SKM-1 treated with dmso at 0.1 percent for 144 hours (cell line): ENCODE data around the gene MMP24OS.

Experiments
- DNase-seq: peaks from one replicate; lab custom pipeline; 2025; ENCODE audit not compliant: unreplicated experiment; lab: John Stamatoyannopoulos, UW

Gene MMP24OS

DNA sequence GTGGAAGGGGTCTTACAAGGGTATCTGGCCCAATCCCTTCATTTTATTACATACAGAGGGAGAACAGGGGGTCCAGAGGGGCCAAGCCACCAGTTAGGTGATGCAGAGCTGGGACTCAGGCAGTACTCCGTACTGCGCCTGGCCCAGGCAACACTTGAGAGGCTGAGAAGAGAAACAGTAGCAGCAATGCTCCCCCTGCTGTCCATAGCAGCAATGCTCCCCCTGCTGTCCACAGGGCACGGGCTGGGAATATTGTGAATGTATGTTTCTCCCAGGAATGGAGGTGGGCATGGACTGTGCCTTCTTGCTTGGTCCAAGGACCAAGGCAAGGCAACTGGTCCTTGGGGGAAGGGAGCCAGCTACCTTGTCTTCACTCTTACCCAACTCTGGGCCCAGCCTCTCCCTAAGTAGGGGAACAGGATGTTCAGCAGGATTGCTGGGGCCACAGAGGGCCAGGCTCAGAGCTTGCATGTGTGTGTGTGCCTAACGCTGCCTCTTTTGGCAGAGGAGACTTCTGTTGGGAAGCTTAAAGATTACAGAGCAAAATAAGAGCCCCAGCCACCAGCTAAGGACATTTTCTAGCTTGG is 29.1 kb upstream of the MMP24OS start:
- DNase-seq: peak; percentile 54

DNA sequence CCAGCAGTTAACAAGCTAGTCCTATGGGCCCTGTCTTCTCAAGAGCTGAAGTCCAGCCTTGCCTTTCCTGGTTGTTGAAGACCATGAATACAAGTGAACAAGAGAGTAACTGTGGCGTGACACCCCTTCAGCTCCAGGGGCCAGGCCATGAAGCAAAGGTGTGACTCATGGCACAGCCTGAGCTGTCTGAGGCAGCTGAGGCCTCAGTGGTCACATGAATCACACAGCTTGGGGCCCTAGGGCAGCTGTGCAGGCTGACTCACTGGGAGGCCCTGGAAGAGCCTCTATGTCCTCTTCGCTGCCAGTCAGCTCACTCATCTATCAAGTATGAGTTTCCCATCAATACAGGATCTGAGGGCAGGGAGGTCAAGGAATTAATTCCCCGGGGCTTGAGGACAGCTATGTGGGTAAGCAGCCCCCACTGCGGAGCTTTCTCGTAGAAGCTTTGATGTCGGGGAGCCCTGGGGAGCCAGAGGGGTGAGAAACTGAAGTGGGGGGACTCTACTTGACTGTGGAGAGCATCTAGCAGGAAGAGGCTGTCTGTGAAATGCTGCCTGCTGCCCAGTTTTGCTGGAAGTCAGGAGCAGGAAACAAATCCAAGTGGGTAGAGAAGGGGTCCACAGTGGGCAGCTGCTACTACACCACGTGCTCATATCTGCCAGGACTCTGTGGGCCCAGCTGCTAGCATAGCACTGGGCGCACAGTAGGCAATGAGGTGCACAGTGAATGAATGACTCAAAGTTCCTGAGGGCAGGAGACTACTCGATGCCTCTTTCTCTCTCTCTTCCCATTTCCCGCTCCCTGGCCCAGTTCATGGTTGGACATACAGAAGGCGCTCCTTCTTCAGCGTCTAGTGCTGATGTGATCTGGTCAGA is 28.0 kb upstream of the MMP24OS start:
- peak; percentile 27 for DNase-seq

DNA sequence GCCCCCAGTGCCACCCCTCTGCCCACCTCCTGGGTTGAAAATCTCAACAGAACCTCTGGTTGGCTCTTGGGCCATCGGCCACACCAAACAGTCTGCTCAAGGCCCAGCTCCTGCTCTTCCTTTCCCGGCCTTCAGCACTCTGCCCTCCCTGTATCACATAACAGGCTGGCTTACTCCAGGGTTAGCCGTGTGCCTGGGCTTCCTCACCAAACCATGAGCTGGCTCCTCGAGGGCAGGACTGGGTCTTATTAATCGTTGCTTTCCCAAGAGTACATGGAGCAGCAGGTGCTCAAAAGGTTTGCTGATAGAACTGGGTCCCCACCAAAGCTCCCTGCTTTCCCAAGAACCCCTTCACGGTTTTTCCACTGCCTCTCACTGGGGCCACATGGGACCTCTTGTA is 27.0 kb upstream of the MMP24OS start:
- no peak for DNase-seq

DNA sequence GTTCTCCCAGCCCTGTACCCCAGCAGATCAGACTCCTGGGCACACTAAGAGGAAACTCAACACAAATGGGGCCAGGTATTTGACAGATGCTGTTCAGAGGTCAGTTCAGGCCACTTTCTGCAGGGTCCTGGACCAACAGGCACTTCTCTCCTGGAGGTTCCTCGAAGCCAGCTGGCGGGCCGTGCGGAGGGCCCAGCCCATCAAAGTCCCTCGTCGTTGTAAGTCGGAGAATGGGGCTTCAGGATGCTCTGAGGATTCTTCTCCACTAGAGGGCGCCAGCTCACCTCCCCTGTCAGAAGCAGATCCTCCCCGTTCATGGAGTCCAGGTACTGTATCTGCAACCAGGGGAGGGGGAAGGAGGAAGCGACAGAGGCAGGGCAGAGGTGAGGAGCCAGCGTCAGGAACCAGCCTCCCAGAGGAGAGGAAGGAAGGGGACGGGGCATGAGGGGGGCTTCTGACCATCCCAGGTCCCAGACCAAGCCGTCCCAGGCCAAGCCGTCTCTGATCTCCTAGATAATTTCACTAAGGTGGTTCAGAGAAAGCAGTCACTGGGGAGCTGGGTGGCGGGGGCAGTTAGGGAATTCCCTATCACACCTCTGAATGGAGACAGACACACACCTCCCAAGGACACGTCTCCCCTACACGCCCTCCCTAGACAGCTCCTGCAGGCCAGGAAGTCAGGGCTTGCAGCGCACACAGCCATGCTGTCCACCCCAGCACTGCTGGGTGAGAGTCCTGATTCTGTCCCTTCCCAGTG is 26.0 kb upstream of the MMP24OS start:
- DNase-seq: peak; percentile 87

DNA sequence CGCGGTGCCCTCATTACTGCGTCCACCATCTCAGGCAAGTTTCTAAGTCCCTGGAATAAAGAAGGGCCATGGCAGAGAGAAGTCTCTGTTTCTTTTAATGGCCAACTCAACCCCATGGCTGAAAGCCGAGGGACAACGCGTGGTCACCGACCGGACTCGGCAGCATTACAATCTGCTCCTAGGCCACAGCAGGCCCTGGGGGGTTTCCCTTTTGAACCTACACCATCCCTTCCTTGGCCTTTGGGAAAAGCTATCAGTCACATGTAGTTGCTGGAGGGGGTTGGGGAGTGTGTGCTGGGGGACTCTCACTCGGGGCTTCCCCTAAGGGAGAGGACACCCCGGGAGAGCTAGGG is 25.4 kb upstream of the MMP24OS start:
- DNase-seq: no peak

DNA sequence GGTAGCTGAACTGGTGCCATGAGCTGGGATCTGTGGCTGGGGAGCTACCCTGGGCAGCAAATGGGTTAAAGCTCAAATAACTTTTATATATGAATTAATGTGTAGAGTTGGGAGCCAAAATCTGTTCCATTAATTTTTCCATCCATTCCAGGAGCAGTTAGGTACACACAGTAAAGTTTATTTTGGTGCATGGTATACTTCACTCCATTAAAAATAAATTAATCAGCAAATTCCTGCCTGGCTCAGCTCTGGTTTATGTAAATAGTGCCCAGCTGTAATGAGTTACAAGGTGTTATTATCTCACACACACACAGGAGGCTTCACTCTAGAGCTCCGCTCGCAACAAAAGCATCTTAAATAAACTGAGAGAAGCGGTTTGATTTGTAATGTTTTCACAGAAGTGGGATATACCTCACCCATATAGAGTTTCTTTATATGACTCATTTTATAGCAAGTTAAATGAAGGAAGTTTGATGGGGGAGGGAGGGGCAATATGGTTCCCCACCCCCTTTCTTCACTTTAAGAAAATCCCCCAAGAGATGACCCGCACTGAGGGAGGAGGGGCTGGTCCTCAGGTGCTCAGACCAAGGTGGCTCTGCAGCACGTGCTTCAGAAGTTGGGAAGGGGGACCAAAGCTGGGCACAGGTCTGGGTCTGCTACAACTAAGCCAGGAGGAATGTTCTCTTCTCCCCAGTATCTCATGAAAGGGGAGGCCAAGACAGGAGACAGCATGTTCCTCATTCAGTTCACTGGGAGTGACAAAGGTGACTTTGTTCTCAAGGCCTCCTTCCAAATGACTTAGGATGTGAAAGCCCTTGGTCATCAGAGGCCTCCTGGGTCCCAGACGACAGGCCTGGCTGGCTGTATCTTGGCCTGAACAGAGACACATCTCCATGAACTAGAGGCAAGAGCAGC is 24.8 kb upstream of the MMP24OS start:
- no peak for DNase-seq

DNA sequence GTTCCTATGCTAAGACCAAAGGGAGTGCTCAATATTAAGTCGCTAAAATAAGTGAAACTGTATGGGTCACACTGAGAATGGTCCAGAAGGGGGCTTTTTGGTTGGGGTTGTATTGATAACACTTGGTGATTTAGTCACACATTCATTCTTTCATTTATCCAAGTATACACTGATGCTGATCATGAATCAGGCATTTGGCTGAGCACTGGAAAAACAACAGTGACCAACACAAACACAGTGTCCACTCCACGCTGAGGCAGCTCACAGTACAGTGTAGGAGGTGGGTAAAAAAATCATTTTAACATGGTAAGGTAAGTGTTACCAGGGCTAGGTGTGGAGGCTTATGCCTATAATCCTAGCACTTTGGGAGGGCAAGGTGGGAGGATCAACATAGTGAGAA is 23.5 kb upstream of the MMP24OS start:
- DNase-seq: no peak

DNA sequence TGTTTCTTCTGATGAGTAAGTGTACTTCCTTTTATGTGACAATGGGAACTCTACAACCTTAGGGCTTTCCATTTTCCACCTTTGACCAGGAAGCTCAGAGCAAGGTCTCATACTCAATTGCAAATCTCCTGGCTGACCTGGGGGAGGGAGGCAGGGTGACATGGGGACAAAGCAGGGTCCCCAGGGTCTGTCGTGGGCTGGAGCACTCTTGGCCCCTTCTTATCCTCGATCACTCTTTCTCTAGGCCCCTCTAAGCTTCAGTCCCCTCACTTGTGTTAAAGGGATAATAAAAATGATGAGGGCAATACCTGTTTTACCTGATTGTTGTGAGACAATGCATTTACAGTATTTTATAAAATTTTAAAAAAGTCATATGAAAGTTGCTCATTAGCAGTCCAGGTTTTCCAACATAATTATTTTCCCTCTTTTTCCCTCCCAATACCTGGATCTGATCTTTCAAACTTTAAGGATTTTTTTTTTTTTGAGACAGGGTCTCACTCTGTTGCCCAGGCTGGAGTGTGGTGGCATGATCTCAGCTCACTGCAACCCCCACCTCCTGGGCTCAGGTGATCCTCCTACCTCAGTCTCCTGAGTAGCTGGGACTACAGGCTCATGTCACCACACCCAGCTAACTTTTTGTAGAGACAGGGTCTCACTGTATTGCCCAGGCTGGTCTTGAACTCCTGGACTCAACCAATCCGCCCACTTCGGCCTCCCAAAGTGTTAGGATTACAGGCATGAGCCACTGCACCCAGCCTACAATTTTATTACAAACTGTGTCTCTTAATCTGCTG is 22.7 kb upstream of the MMP24OS start:
- DNase-seq: no peak

DNA sequence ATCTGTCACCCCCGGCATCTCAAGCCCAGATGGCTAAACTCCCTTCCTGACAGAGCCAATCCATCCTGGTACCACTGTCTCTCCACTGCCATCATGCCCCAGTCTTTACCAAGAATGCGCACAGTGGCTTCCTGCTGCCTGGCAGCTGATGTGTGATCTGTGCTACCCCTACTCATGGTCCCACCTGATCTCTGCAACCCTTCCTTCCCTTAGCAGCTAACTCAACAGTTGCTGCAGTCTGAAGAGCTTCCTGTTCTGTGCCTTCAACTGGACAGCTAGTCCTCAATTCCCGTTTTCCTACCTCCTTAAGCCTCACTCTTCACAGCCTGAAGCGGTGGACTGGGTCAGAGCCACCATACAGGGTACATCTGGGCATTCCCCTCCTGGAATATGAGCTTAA is 21.9 kb upstream of the MMP24OS start:
- DNase-seq: no peak

DNA sequence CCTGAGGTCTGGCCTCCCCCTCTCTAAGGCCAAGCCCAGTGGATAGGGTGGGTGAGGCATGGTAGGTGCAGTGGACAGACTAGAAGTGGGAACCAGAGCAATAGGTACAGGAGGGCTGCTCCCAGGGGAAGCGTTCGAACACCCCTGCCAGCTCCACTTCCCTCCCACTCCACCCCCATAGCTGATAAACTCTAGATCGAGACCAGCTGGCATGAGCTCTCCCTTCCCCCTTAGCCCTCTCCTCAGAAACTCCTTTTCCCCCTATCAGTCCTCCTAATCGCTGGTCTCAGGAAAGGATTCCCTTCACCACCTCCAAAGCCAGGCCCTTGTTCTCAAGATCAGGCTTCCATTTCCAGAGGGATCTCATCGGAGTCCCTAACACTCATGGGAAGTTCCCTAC is 20.3 kb upstream of the MMP24OS start:
- no peak for DNase-seq

DNA sequence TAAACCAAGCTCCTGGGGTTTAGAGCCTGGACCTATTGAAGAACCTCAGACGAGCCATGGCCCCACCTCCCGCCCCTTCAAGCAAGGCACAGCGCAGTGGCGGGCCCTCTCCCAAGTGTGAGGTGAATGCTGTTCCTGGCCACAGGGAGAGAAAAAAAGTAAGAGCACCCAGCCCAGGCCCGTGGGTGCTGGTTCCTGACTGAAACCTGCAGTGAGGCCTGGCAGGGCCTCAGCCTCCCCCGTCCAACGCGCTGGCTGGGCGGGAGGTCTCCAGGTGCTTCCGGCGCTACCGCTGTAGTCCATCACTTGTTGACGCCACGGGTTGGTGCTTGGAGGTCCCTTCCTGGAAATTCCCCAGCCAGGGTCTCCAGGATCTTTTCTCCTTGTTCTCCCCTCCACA is 19.8 kb upstream of the MMP24OS start:
- DNase-seq: no peak

DNA sequence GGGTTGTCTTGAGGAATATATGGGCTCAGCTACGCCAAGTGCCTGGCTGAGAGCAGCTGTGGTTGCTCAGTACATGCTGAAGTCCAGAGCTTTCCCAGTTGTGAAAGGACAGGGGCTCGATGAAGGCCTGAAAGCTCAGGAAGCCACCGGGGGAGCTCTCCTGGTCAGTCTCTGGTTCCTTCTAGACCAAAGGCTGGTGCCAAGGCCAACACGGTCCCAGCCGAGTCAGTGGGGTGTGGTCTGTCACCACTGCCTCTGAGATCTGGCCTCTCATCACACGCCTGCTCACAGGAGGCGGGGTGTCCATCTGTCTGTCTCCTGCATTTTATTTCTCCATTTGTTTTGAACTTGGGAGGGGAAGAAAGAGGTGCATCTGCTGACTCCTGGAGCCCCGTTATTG is 19.2 kb upstream of the MMP24OS start:
- DNase-seq: no peak

DNA sequence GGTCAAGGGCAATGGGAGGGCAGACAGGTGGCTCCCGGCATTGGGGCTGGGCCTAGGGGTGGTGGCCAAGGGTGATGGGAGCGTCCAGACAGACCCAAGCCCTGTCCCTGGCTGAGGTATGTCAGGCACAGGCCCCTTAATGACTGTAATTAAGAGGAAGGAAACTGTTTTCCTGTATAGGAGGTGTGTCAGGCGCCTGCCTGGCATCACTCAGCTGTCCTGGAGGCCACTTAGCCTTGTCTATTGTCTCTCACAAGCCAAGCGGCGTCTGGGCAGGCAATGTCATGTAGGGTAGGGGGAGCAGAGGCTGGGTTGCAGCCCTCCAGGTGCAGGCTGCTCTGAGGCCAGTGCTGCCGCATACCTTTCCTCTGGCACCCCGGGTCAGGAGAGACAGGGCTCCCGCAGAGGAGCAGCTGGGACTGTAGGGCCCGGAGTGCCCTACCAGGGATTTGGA is 18.2 kb upstream of the MMP24OS start:
- DNase-seq: no peak

DNA sequence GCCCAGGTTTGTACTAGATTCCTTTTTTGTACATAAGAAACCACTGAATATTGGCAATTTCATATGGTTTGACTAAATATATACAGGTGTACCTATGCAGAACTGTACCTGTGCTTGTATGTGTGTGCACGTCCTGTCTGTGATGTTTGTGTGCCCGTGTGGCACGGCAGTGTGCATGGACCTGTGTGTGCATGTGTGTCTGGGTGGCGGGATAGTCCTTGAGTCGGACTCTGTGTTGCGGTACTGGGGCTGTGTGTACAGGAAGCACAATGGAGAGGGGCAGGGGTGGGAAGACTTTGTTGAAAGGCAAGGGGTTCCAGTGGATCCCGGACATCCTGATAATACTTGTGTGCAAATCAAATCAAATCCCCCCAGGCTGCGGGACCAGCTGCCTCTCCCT is 17.8 kb upstream of the MMP24OS start:
- DNase-seq: no peak

DNA sequence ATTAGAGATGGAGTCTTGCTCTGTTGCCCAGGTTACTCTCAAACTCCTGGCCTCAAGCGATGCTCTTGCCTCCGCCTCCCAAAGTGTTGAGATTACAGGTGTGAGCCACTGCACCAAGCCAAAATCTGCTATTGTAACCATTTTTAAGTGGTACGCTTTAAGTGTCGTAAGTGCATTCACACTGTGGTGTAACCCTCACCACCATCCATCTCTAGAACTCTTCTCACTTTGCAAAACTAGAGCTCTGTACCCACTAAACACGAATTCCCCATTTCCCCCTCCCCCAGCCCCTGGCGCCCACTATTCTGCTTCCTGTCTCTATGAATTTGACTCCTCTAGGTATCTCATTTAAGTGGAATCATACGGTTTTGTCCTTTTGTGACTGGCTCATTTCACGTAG is 17.1 kb upstream of the MMP24OS start:
- DNase-seq: no peak

DNA sequence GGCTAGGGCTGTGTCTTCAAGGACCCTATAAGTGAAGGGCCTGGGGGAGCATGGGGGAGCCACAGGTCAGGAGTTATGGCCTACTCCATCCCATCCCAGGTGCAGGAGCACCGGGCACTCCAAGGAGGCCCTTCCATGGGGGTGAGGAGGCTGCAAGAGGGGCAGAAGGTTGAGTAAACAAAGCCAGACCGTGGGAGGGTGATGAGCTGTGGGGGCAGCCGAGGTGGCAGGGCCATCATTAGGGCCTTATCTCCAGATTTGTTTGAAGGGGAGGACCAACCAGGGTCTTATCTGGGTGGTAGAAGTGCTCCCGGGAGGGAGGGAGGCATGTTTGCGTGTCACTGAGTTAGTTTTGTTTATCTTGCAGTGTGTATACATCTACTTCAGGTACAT is 16.4 kb upstream of the MMP24OS start:
- DNase-seq: no peak

DNA sequence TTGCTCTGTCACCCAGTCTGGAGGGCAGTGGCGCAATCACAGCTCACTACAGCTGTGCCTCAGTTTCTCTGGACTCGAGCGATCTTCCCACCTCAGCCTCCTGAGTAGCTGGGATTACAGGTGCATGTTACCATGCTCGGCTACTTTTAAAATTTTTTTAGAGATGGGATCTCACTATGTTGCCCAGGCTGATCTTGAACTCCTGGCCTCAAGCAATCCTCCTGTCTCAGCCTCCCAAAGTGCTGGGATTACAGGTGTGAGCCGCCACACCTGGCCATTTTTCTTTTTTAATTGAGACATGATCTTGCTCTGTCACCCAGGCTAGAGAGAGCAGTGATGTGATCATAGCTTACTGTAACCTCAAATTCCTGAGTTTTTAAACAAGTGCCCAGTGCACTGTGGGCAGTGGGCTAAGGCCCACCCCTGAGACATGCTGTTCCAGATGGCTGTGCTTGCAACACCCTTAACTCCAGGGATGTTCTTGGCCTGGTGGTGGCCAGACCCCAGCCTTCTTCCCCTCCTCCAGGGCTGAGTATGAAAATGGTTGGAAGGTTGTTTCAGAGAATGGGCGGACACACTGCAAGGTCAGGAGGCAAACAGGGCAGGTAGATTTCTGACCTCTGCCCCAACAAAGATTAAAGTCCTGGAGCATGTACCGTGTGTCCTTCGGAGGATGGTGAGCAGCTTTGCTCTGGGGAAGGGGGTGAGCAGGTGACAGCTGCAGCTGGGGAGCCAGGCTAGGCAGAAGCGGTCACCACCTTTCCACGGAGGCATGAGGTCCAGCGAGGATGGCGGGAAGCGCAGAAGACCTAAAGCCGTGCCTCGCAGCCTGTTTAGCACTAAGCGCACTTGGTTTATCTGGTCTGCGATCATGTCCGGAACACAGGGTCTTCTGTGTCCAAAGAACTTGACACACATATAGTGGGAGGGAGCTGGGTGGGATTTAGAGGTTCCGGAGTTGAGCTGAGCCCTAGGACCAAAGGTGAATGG is 15.7 kb upstream of the MMP24OS start:
- DNase-seq: no peak

DNA sequence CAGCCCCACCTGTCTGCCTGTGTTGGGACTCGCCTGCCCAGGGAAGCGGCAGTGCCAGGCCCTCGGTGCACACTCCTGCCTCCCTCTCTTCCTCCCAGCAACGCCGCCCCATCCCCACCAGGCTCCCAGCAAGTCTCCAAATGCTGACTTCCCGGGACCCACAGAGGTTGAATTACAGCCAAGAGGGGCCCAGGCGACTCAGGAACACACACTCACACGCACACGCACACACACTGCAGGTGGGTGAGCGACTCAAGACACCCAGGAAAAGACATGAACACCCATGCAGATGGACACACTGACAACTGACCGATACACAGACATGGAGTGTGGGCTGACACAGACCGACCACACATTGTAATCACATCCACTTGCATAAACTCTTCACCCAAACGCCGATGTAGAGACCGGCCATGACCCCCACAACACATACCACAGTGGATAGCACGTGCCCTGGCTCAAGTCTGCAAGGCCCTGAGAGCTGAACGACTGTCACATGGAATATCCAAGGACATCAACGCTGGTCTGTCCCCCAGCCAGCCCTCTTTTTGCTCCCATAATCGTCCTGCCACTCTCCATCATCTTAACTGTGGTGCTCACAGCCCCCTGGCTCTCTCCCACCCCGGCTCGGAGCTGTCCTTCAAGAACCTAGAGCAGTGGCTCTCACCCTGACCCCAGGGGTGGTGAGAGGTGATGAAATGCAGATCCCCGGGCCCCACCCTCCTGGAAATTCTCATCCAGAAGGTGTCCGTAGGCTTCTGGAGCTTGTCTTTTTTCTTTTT is 14.8 kb upstream of the MMP24OS start:
- DNase-seq: no peak
